GM18873 (cell line): Measurements from ENCODE around the gene SLC20A1.
"Not testable (repeated sequence)": the region's sequence is repeated elsewhere in the genome, so short reads cannot be mapped to it uniquely, and the experiment has no call there.

Experiments
- ATAC-seq: cut with Tn5 transposase; IDR thresholded peaks from one replicate; pipeline ENCODE4 v1.9.1; 2021; ENCODE audit warnings: mild to moderate bottlenecking, moderate library complexity, moderate number of reproducible peaks; ENCODE audit not compliant: unreplicated experiment, low FRiP score

SLC20A1 gene

GRCh38 chr2:112645310-112646101 lies at the start of gene SLC20A1:
Gene SLC20A1 (plus strand): TSS chr2:112645939. CDS start chr2:112646829, 890 bp downstream.
- ATAC-seq, result peak; percentile 83

- ATAC-seq, result no peak
Measured at GRCh38 chr2:112597537-112598322, 48.0 kb upstream of the SLC20A1 start.

GRCh38 chr2:112600634-112601033 lies 45.1 kb upstream of the SLC20A1 start:
- no peak for ATAC-seq

GRCh38 chr2:112601754-112602153 lies 44.0 kb upstream of the SLC20A1 start:
- no peak for ATAC-seq

- no peak for ATAC-seq
Measured at GRCh38 chr2:112602917-112603316, 42.8 kb upstream of the SLC20A1 start.

GRCh38 chr2:112603731-112604130 lies 42.0 kb upstream of the SLC20A1 start:
- ATAC-seq, result no peak

GRCh38 chr2:112604952-112605351 lies 40.8 kb upstream of the SLC20A1 start:
- ATAC-seq, result no peak

GRCh38 chr2:112605926-112606325 lies 39.8 kb upstream of the SLC20A1 start:
- no peak for ATAC-seq

GRCh38 chr2:112606547-112606946 lies 39.2 kb upstream of the SLC20A1 start:
- ATAC-seq, result no peak

- ATAC-seq, result no peak
Measured at GRCh38 chr2:112607680-112608438, 37.9 kb upstream of the SLC20A1 start.

- not testable (repeated sequence) for ATAC-seq
Measured at GRCh38 chr2:112609320-112609719, 36.4 kb upstream of the SLC20A1 start.

- not testable (repeated sequence) for ATAC-seq
Measured at GRCh38 chr2:112612283-112612682, 33.5 kb upstream of the SLC20A1 start.

GRCh38 chr2:112614201-112614840 lies 31.4 kb upstream of the SLC20A1 start:
- no peak for ATAC-seq

- no peak for ATAC-seq
Measured at GRCh38 chr2:112615051-112615450, 30.7 kb upstream of the SLC20A1 start.

- not testable (repeated sequence) for ATAC-seq
Measured at GRCh38 chr2:112615798-112616197, 29.9 kb upstream of the SLC20A1 start.

GRCh38 chr2:112618383-112618782 lies 27.4 kb upstream of the SLC20A1 start:
- no peak for ATAC-seq

GRCh38 chr2:112621790-112622527 lies 23.8 kb upstream of the SLC20A1 start:
- no peak for ATAC-seq

- ATAC-seq, result no peak
Measured at GRCh38 chr2:112622528-112622849, 23.2 kb upstream of the SLC20A1 start.

GRCh38 chr2:112623913-112624777 lies 21.6 kb upstream of the SLC20A1 start:
- peak; percentile 60 for ATAC-seq
